Activated T-cell treated with anti-CD3 and anti-CD28 coated beads, Interleukin-2, amount 50 U/mL, for 1 hour (primary cell): ENCODE data around the gene C12orf56.
"Not testable (repeated sequence)": the region's sequence is repeated elsewhere in the genome, so short reads cannot be mapped to it uniquely, and the experiment has no call there.

Experiments
- DNase-seq: peaks from one replicate; pipeline ENCODE4 v3.0.0-alpha.2; 2020

The C12orf56 gene

DNA sequence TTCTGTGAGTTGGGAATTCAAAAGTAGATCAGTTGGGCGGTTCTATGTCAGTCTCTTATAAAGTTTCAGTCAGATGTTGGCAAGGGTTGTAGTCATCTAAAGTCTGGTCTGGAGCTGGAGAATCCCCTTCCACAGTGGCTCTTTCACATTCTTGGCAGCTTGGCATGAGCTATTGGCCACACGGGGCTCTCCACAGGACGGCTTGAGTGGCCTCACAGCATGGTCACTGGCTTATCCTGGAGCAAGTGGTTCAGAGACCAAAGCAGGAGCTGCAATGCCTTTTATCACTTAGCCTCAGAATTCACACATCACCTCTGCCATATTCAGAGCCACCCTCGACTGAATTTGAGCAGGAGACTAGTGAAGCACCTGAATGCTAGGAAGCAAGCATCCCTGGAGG is 161.3 kb downstream of the C12orf56 start:
- no peak for DNase-seq

DNA sequence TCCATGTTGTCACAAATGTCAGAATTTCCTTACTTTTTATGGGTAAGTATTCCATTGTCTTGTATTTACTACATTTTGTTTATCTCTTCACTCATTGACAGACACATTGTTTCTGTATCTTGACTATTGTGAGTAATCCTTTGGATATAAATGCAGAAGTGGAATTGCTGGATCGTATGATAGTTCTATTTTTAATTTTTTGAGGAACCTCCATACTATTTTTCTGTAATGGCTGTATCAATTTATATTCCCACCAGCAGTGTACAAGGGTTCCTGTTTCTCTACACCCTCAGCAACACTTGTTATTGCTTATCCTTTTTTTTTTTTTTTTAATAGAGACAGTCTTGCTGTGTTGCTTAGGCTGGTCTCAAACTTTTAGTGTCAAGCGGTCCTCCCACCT is 164.9 kb downstream of the C12orf56 start:
- DNase-seq = no peak

DNA sequence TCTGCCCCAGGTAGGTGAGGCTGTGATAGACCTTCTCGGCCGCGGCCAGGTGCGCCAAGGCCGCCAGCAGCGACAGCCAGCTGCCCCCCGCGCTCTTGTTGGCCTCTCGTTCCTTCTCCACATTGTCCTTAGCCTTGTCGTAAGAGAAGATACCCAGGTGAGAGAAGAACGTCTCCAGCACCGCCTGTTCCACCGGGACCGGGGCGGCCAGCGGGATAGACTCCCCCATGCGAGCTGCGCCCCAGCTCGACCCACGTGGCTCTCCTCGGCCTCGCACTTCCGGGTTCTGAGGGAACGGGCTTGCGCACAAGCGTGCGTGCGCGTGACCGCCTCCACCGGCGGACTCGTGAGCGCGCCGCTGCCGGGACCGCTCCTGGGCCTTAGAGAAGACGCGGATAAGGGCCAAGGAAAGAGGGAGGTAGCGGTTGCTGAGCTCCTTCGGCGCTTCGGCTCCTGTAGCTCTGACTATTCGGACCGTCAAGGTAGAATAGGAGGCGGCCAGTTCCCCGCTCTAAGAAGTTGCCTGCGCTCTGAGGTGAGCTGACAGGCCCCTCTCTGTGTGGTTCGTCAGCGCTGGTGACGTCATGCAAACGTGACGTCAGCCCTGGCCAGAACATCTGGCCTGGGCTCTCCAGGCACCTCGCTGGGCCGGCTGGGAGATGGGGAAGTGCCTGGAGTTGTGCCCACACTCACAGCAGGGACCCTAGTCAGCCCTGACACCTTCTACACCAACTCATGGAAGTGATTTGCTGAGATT is 168.4 kb downstream of the C12orf56 start, which contains the start of gene KICS2:
Gene KICS2 (minus strand): TSS at position 288 of the 757 bp plus-strand sequence. CDS start 59 bp downstream, at position 229.
- peak; percentile 92 for DNase-seq

DNA sequence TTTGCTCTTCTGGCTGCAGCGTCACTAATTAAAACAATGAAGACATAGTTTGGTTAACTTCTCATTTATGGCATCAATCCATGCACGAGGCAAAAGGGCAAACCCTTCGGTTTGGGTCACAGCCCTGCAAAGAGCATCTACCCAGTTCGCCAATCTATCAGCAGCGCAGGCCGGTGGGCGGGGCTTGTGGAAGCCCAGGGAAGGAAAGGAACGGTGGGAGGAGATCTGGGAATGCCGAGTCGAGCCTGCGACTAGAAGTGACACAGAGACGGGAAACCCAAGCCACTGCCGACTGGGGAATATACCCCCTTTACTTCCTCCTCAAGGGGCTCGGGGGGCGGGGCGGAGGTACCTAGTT is 168.9 kb downstream of the C12orf56 start:
- no peak for DNase-seq

DNA sequence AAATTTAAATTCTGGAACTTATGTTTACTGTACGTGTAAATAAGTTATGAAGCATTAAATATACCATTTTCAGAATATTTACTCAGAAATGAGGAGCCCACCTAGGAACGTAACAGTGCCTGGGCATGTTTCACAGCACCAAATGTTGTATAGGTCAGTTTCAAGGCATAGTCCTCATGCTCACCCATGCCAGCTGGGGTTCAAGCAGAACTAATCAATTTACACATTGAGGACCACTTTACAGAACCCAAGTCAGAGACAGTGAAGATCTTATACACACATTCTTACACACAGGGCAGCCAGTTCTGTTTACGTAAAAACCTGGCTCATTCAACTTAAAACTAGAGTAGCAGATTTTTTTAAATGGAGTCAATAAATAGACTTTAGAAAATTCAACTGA is 170.5 kb downstream of the C12orf56 start:
- no peak for DNase-seq

DNA sequence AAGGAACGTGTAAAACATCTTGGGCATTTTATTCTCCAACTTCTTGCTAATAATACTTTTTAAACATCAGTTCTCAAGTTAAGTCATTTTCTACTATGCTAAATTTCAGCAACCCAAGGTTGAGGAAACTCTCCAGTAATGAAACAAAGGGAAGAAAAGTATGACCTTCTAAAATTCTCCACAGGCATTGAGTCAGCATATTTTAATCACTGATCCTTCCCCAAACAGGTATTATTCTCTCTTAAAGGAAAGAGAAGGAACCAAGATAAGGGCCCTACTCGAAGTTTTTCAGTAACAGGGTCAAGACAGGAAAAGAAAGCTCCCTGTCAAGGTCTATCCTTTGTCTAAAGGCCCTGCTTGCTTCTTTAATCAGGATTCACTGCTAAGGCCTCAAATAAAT is 171.4 kb downstream of the C12orf56 start:
- DNase-seq = no peak

DNA sequence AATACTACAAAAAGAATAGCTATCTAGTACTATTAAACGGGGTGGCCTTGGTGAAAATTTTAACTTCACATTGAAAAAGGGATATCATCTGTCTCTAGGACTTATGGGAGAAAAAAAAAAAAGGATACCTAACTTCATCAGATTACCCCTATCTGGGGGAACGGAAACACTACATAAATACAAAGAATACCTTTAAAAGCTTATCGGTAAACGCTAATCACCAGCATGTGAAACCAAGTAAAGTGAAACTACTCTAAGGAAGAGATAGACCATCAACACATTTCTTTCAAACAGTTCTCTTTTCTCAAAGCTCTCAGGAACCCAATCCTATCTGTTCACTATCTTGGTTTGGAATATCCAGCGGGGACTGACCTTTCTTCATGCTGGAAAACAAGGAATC is 172.0 kb downstream of the C12orf56 start:
- no peak for DNase-seq

DNA sequence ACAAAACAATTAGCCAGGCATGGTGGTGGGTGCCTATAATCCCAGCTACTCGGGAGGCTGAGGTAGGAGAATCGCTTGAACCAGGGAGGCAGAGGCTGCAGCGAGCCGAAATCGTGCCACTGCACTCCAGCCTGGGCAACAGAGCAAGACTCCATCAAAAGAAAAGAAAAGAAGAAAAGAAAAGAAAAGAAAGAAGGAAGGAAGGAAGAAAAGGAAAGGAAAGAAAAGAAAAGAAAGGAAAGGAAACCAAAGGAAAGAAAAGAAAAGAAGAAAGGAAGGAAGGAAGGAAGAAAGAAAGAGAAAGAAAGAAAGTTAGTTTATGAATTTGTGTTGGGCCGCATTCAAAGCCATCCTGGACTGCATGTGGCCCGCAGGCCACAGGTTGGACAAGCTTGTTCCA is 172.9 kb downstream of the C12orf56 start:
- DNase-seq = not testable (repeated sequence)

DNA sequence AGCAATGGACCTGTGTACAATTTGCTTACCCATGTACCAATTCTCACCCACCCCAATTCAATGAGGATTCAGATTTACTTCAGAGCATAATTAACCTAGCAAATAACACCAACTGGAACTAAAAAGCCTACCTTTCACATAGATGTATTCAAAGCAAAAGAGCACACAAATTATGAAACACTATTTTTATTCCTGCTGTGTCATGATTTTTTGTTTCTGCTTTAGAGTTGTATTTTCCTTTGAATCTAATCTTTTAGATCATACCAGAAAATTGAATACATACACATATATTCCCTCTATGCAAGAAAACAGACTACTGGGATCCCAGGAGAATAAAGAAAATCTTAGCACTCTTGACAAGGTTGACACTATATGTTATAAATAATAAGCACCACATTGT is 174.3 kb downstream of the C12orf56 start:
- DNase-seq = no peak
